ENCODE results near the gene DUSP7. TPM values are rescaled to one million over a fixed set of nuclear protein-coding genes. Genes with fewer than 3 reads are reported as not detected.

The DUSP7 gene
- total RNA-seq, 6 donors from 2014 or later: 24.1 to 49.1 (median 35.3) TPM

- DNase-seq (no peak), ATAC-seq (ENCODE audit: low FRiP score in 2 of 2) (no peak)
- H3K27me3 ChIP-seq: no peaks in the 10 kb centered on the region
- 64 to 82% methylated on average over 6 to 8 of the region's 8 CpGs for WGBS, 2 donors
- TF ChIP-seq CTCF (IDR thresholded peaks at IDR 0.05) (peak in 2 of 6 experiments; percentile 19 to 26), POLR2AphosphoS5 (IDR thresholded peaks at IDR 0.05) (no peak), POLR2A (IDR thresholded peaks at IDR 0.05) (no peak), EP300 (IDR thresholded peaks at IDR 0.05) (no peak)
- peaks cover 8 to 30% (median 13%) of the 10 kb centered on the region in 4 donors for H3K4me1 ChIP-seq
- H3K27ac ChIP-seq: no peak overlapping the region
- no peaks in the 10 kb centered on the region for H3K36me3 ChIP-seq
- H3K9me3 ChIP-seq: no peaks in the 10 kb centered on the region
- H3K4me3 ChIP-seq: no peak overlapping the region
Observed at GRCh38 chr3:52014613-52015012, 41.8 kb downstream of the DUSP7 start.

GRCh38 chr3:52013802-52014598 lies 42.4 kb downstream of the DUSP7 start:
- no peak for DNase-seq
- 67 to 80% methylated on average over 3 to 6 of the region's 6 CpGs for WGBS, 2 donors
- Histone ChIP-seq H3K4me3 (no peak overlapping the region), H3K9me3 (no peaks in the 10 kb centered on the region), H3K27ac (peak overlapping the region in 3 of 4 donors; percentile 2 to 85 (median 76)), H3K36me3 (no peaks in the 10 kb centered on the region), H3K27me3 (no peaks in the 10 kb centered on the region), H3K4me1 (peaks cover 8 to 30% (median 13%) of the 10 kb centered on the region in 4 donors)
- TF ChIP-seq POLR2AphosphoS5 (IDR thresholded peaks at IDR 0.05): no peak
- TF ChIP-seq CTCF (IDR thresholded peaks at IDR 0.05): no peak
- no peak for TF ChIP-seq EP300 (IDR thresholded peaks at IDR 0.05)
- no peak for TF ChIP-seq POLR2A (IDR thresholded peaks at IDR 0.05)
- ATAC-seq (ENCODE audit: low FRiP score in 2 of 2): no peak

GRCh38 chr3:52012699-52013098 lies 43.7 kb downstream of the DUSP7 start:
- no peak for DNase-seq
- Histone ChIP-seq H3K9me3 (no peaks in the 10 kb centered on the region), H3K36me3 (no peaks in the 10 kb centered on the region), H3K4me1 (peaks cover 8 to 30% (median 13%) of the 10 kb centered on the region in 4 donors), H3K4me3 (no peak overlapping the region), H3K27me3 (no peaks in the 10 kb centered on the region), H3K27ac (peak overlapping the region; percentile 2 to 85 (median 70))
- TF ChIP-seq POLR2A (IDR thresholded peaks at IDR 0.05) (no peak), CTCF (IDR thresholded peaks at IDR 0.05) (no peak), POLR2AphosphoS5 (IDR thresholded peaks at IDR 0.05) (peak; percentile 95), EP300 (IDR thresholded peaks at IDR 0.05) (peak in 3 of 4 donors; percentile 65 to 98 (median 96))
- ATAC-seq (ENCODE audit: low FRiP score in 2 of 2): peak in 1 of 2 donors; percentile 5
- 38 to 63% methylated on average over 7 of the region's 7 CpGs for WGBS, 2 donors

- no peak for DNase-seq
- no peak for TF ChIP-seq POLR2AphosphoS5 (IDR thresholded peaks at IDR 0.05)
- no peak for TF ChIP-seq CTCF (IDR thresholded peaks at IDR 0.05)
- TF ChIP-seq POLR2A (IDR thresholded peaks at IDR 0.05): no peak
- no peak for TF ChIP-seq EP300 (IDR thresholded peaks at IDR 0.05)
- no peaks in the 10 kb centered on the region for H3K9me3 ChIP-seq
- peaks cover 17 to 32% (median 25%) of the 10 kb centered on the region in 4 donors for H3K4me1 ChIP-seq
- no peak for ATAC-seq (ENCODE audit: low FRiP score in 2 of 2)
- H3K27me3 ChIP-seq: no peaks in the 10 kb centered on the region
- H3K4me3 ChIP-seq: no peak overlapping the region
- no peaks in the 10 kb centered on the region for H3K36me3 ChIP-seq
- H3K27ac ChIP-seq: no peak overlapping the region
Observed at GRCh38 chr3:52010431-52010830, 45.9 kb downstream of the DUSP7 start.
